ENCODE measurements around the gene METRNL. TPM values are rescaled to one million over a fixed set of nuclear protein-coding genes. Genes with fewer than 3 reads are reported as not detected.

Gene METRNL
- total and polyA plus RNA-seq, 4 donors: 0.67 to 9.0 (median 8.6) TPM

GRCh38 chr17:83127431-83128160 lies 48.2 kb downstream of the METRNL start:
- H3K27me3 ChIP-seq (ENCODE audit: control insufficient read depth in 4 of 4, insufficient read depth in 4 of 4, low read length in 3 of 4): no peaks in the 10 kb centered on the region
- TF ChIP-seq REST (IDR thresholded peaks at IDR 0.05) (no peak), YY1 (IDR thresholded peaks at IDR 0.05) (no peak), ZBTB33 (IDR thresholded peaks at IDR 0.05) (no peak), HNF4A (conservative IDR thresholded peaks at IDR 0.05) (no peak), RAD21 (IDR thresholded peaks at IDR 0.05) (no peak), NR2F2 (IDR thresholded peaks at IDR 0.05) (no peak)
- H3K4me1 ChIP-seq (ENCODE audit: control insufficient read depth in 4 of 4, insufficient read depth in 4 of 4, low read length in 3 of 4): no peaks in the 10 kb centered on the region
- H3K9ac ChIP-seq (ENCODE audit: low read depth in 1 of 2, low read length in 2 of 2): no peak overlapping the region
- no peak overlapping the region for H3K4me3 ChIP-seq (ENCODE audit: low read depth in 1 of 3, low read length in 3 of 3)
- 89% methylated on average over 16 of the region's 16 CpGs for WGBS
- no peak overlapping the region for H3K27ac ChIP-seq (ENCODE audit: low read depth in 1 of 2, low read length in 2 of 2)
- no peaks in the 10 kb centered on the region for H3K9me3 ChIP-seq (ENCODE audit: control insufficient read depth in 4 of 4, low read length in 3 of 4)
- no peaks in the 10 kb centered on the region for H3K36me3 ChIP-seq (ENCODE audit: control insufficient read depth in 4 of 4, insufficient read depth in 3 of 4, low read depth in 1 of 4, low read length in 3 of 4)
- DNase-seq (ENCODE audit: low spot score): no peak

GRCh38 chr17:83128306-83129240 lies 49.2 kb downstream of the METRNL start:
- Histone ChIP-seq H3K36me3 (ENCODE audit: control insufficient read depth in 4 of 4, insufficient read depth in 3 of 4, low read depth in 1 of 4, low read length in 3 of 4) (no peaks in the 10 kb centered on the region), H3K4me3 (ENCODE audit: low read depth in 1 of 3, low read length in 3 of 3) (no peak overlapping the region), H3K27me3 (ENCODE audit: control insufficient read depth in 4 of 4, insufficient read depth in 4 of 4, low read length in 3 of 4) (no peaks in the 10 kb centered on the region), H3K4me1 (ENCODE audit: control insufficient read depth in 4 of 4, insufficient read depth in 4 of 4, low read length in 3 of 4) (no peaks in the 10 kb centered on the region), H3K9me3 (ENCODE audit: control insufficient read depth in 4 of 4, low read length in 3 of 4) (no peaks in the 10 kb centered on the region), H3K27ac (ENCODE audit: low read depth in 1 of 2, low read length in 2 of 2) (no peak overlapping the region), H3K9ac (ENCODE audit: low read depth in 1 of 2, low read length in 2 of 2) (no peak overlapping the region)
- TF ChIP-seq EGR1 (IDR thresholded peaks at IDR 0.05; ENCODE audit: low read depth in 2 of 2): no peak
- TF ChIP-seq ZBTB33 (IDR thresholded peaks at IDR 0.05): no peak
- no peak for DNase-seq (ENCODE audit: low spot score)
- 88% methylated on average over 32 of the region's 32 CpGs for WGBS
